Activated CD8-positive, alpha-beta memory T cell treated with anti-CD3 and anti-CD28 coated beads, Interleukin-2, amount 50 U/mL, for 4 hours (primary cell): ENCODE data around the gene DIS3.
"Not testable (repeated sequence)": the region's sequence is repeated elsewhere in the genome, so short reads cannot be mapped to it uniquely, and the experiment has no call there.

Source experiments
- DNase-seq: peaks from one replicate; pipeline ENCODE4 v3.0.0-alpha.2; 2020

The DIS3 gene

DNA sequence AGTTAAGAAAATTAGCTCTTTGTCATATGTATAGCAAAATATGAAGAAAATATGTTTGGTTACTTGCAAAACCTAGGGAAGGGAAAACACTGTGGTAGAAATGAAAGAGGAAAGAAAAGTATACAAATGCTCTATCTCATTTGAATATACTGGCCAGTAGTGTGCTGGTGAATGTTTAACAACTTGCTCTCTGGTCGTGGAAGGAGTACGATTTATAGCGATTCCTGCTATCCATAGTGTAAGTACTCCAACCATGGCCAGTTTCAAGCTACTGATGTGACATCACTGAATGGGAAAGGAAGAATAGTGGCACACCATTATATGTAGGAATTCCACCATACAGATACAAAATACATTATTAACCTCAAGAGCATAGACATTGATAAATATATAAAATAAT, 44.7 kb downstream of the DIS3 start:
- no peak for DNase-seq

DNA sequence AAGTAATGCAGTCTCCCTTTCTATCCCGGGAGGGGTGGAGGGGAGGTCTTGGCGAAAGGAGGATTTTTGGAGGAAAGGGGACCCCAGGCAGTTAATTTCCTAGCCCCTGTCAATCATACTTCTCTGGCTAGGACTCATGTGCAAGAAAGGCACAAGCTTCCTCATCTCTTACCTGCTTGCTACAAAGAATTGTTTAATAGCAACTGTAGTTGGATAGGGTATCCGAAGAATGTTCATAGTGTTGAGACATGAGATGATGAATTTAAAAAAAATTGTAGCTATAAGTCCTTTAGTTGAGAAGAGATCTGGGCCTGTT, 53.5 kb downstream of the DIS3 start:
- DNase-seq = no peak

DNA sequence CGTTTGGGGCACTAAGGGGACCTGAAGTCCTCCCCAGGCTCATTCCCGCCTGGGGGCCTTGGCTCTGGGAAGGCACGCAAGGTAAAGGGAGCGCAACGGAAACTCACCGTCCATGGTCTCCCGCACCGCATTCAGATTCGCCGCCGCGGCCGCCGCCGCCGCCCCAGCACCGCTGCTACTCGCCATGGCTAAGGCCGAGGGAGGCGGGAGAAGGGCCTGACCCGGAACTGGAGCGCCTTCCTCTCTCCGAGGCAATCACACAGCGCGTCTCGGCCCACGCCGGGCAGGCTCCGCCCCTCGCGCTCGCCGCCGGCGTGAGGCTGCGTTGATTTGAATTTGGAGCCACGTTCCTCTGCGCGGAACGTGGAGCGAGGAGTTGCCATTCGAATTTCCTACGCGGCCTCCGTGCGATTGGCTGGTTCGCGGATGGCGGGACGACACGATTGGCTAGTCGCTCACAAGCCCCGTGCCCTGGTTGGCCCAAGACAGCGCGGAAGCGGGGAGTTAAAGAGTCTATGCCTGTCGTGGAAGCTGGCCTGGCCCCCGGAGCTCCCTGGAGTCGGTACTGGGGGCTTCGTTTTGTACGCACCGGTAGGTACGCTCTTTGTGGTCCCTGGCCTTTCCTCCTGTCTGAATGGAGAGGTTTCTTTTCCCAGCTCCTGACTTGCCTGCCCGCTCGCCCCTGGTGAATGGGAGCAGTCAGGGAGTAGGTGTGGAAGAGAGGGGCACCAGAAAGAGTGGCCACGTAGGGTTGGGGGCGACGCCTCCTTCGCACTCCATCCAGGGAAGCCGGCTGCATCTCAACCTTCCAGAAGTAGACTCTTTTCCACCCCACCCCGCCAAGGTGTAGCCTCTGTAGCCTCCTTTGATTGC, 54.0 kb downstream of the DIS3 start, which contains the start of the genes BORA and MZT1:
Gene BORA, plus strand, starts transcription at position 507 of the 873 bp plus-strand sequence. CDS start 1,018 bp downstream, outside the sequence.
Gene MZT1, minus strand, starts transcription at position 213 of the 873 bp plus-strand sequence. Its CDS starts 27 bp downstream, at position 186.
- peak; percentile 93 for DNase-seq

DNA sequence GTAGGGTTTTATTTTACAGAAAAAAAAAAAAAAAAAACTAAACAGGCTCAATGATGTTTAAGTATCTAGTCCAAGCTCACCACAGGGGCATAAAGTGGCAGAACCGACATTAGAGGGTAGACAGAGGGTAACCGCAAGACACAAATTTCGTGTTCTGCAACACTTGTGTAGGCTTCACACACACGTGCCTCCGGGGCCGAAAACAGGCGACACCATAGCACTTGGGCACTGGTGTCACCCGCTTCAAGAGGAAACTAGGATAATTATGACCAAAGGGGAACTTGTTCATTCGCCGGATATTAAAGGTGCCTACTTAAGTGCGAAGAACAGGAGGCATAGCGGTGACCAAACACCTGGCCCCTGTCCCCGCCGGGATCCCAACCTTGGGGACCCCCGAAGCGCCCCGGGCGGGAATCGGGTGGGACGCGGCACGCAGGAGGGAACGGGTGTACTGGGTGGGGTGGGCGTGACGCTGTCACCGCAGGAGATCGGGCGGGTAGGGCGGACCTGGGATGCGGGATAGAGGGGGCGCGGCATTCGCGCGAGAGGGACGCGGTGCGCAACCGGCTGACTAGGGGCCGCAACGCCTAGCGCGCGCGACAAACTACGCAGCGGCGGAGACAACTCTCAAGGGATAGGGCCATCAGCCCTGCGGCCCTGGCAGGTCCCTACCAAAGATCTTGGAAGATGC, 54.8 kb downstream of the DIS3 start:
- peak; percentile 36 for DNase-seq

DNA sequence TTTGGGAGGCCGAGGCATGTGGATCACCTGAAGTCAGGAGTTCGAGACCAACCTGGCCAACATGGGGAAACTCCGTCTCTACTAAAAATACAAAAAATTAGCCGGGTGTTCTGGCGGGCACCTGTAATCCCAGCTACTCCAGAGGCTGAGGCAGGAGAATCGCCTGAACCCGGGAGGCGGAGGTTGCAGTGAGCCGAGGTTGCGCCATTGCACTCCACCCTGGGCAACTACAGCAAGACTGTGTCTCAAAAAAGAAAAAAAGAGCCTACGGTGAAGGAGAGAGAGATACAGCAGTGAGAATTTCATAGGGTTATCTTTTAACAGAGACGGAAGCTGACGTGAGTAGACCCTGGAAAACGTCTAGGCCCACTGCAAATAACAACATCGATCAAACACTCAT, 55.5 kb downstream of the DIS3 start:
- not testable (repeated sequence) for DNase-seq

DNA sequence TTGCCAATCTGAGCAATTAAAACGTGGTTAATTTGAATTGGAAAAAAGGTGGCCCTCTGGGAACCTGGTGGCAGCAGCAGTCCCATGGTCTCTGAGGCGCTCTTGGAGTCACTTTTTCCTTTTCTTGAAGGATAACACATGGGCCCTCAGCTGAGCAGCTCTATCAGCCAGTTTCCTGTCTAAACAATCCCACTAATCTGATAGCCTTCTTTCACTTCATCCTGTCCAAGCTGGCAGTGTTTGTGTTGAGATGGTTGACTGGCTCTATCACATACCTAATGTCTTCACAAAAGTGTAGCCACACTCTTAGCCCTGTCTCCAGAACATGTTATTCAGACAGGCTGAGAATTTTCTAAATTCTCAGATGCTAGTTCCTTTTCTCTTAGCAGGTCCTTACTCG, 64.9 kb downstream of the DIS3 start:
- no peak for DNase-seq
